Upper lobe of left lung (tissue), 4 donors: ENCODE data around the gene KCNK6.

Source experiments
- CTCF ChIP-seq, 6 experiments: fragments of 450-650 bp in 4 of 6; fragments of 200-600 bp in 2 of 6; sonication (generic) in 2 of 6; IDR thresholded peaks; one replicate each; pipeline ENCODE4 v1.5.1; 2016 to 2019; ENCODE audit warnings: antibody characterized with exemption in 6 of 6
- EP300 ChIP-seq, 4 donors: sonication (generic); formaldehyde crosslinking; IDR thresholded peaks; one replicate each; pipeline ENCODE4 v1.5.1; 2017; ENCODE audit warnings: antibody characterized with exemption in 4 of 4, control low read depth in 2 of 4
- POLR2AphosphoS5 ChIP-seq, 2 donors: sonication (generic); formaldehyde crosslinking; IDR thresholded peaks; one replicate each; pipeline ENCODE4 v1.5.1; 2017; ENCODE audit warnings: antibody characterized with exemption in 2 of 2

GRCh38 chr19:38359242-38360021, 39.8 kb downstream of the KCNK6 start:
- TF ChIP-seq POLR2AphosphoS5 (IDR thresholded peaks at IDR 0.05): no peak
- TF ChIP-seq CTCF (IDR thresholded peaks at IDR 0.05): no peak
- no peak for TF ChIP-seq EP300 (IDR thresholded peaks at IDR 0.05)
